Type B pancreatic cell (in vitro differentiated cells): ENCODE measurements around the gene ZNF581. TPM values are rescaled to one million over a fixed set of nuclear protein-coding genes. Genes with fewer than 3 reads are reported as not detected.

Source experiments
- DNase-seq: peaks from one replicate; pipeline ENCODE4 v3.0.0; 2021; ENCODE audit warnings: mixed read lengths; ENCODE audit not compliant: unreplicated experiment; ENCODE audit errors: extremely low spot score
- H3K27ac Mint-ChIP-seq: 2 replicates; pipeline ENCODE4 v1.8.0; 2021; ENCODE audit warnings: mild to moderate bottlenecking, mixed read lengths
- H3K27me3 Mint-ChIP-seq: 2 replicates; pipeline ENCODE4 v1.8.0; 2021; ENCODE audit warnings: mixed read lengths
- H3K36me3 Mint-ChIP-seq: 2 replicates; pipeline ENCODE4 v1.8.0; 2021; ENCODE audit warnings: mixed read lengths
- H3K4me1 Mint-ChIP-seq: one replicate; pipeline ENCODE4 v1.8.0; 2021; ENCODE audit warnings: mixed read lengths; ENCODE audit not compliant: unreplicated experiment
- H3K4me3 Mint-ChIP-seq: 2 replicates; pipeline ENCODE4 v1.8.0; 2021; ENCODE audit warnings: mild to moderate bottlenecking, mixed read lengths
- H3K9me3 Mint-ChIP-seq: 2 replicates; pipeline ENCODE4 v1.8.0; 2021; ENCODE audit warnings: mixed read lengths
- total RNA-seq: library from RNA; stranded (reverse); gene quantifications from 2 replicates; pipeline ENCODE4 v1.2.1, GENCODE V29; 2021; ENCODE audit warnings: low replicate concordance
- TF ChIP-seq, protein P1 (sequence below): fragments of 200-600 bp; sonication (generic); conservative IDR thresholded peaks from 2 replicates; pipeline ENCODE4 v1.5.0; 2021; ENCODE audit warnings: antibody characterized with exemption, mild to moderate bottlenecking

The ZNF581 gene
- total RNA-seq, 1 donor from 2014 or later: 43.1 TPM

- H3K9me3 Mint-ChIP-seq: no peaks in the 10 kb centered on the region
- H3K4me3 Mint-ChIP-seq: no peak overlapping the region
Observed at GRCh38 chr19:55613396-55613795, 30.1 kb upstream of the ZNF581 start.

DNA sequence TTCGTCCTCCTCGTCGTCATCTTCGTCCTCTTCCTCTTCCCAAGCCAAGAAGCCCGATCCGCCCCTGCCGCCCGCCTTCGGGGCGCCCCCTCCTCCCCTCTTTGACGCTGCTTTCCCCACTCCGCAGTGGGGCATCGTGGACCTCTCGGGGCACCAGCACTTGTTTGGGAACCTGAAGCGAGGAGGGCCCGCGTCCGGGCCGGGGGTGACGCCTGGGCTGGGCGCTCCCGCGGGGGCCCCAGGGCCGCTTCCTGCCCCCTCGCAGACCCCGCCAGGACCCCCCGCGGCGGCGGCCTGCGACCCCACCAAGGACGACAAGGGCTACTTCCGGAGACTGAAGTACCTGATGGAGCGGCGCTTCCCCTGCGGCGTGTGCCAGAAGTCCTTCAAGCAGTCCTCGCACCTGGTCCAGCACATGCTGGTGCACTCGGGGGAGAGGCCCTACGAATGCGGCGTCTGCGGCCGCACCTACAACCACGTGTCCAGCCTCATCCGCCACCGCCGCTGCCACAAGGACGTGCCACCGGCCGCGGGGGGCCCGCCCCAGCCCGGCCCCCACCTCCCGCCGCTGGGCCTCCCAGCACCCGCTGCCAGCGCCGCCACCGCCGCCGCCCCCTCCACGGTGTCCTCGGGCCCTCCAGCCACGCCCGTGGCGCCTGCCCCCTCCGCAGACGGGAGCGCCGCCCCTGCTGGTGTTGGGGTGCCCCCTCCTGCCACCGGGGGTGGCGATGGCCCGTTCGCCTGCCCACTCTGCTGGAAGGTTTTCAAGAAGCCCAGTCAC is 29.3 kb upstream of the ZNF581 start:
- no peaks in the 10 kb centered on the region for H3K4me1 Mint-ChIP-seq
- H3K9me3 Mint-ChIP-seq: no peaks in the 10 kb centered on the region
- no peak overlapping the region for H3K4me3 Mint-ChIP-seq
- peaks cover 22% of the 10 kb centered on the region for H3K36me3 Mint-ChIP-seq
- H3K27ac Mint-ChIP-seq: no peak overlapping the region
- H3K27me3 Mint-ChIP-seq: no peaks in the 10 kb centered on the region
- no peak for DNase-seq
- TF ChIP-seq, protein P1, sequence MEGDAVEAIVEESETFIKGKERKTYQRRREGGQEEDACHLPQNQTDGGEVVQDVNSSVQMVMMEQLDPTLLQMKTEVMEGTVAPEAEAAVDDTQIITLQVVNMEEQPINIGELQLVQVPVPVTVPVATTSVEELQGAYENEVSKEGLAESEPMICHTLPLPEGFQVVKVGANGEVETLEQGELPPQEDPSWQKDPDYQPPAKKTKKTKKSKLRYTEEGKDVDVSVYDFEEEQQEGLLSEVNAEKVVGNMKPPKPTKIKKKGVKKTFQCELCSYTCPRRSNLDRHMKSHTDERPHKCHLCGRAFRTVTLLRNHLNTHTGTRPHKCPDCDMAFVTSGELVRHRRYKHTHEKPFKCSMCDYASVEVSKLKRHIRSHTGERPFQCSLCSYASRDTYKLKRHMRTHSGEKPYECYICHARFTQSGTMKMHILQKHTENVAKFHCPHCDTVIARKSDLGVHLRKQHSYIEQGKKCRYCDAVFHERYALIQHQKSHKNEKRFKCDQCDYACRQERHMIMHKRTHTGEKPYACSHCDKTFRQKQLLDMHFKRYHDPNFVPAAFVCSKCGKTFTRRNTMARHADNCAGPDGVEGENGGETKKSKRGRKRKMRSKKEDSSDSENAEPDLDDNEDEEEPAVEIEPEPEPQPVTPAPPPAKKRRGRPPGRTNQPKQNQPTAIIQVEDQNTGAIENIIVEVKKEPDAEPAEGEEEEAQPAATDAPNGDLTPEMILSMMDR: no peak

More at GRCh38 chr19:55613396-55613795, 30.1 kb upstream of the ZNF581 start:
- TF ChIP-seq, protein P1: no peak
- DNase-seq: no peak
- H3K27me3 Mint-ChIP-seq: no peaks in the 10 kb centered on the region
- H3K4me1 Mint-ChIP-seq: no peaks in the 10 kb centered on the region
- H3K27ac Mint-ChIP-seq: no peak overlapping the region
- peaks cover 27% of the 10 kb centered on the region for H3K36me3 Mint-ChIP-seq

DNA sequence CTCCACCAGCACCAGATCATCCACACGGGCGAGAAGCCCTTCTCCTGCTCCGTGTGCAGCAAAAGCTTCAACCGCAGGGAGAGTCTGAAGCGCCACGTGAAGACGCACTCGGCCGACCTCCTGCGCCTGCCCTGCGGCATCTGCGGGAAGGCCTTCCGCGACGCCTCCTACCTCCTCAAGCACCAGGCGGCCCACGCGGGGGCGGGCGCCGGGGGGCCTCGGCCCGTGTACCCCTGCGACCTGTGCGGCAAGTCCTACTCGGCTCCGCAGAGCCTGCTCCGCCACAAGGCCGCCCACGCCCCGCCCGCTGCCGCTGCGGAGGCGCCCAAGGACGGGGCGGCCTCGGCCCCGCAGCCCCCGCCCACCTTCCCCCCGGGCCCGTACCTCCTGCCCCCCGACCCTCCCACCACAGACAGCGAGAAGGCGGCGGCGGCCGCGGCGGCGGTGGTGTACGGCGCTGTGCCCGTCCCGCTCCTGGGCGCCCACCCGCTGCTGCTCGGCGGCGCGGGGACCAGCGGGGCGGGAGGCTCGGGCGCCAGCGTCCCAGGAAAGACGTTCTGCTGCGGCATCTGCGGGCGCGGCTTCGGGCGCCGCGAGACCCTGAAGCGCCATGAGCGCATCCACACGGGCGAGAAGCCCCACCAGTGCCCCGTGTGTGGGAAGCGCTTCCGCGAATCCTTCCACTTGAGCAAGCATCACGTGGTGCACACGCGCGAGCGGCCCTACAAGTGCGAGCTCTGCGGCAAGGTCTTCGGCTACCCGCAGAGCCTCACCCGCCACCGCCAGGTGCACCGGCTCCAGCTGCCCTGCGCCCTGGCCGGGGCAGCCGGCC is 28.5 kb upstream of the ZNF581 start:
- no peak for DNase-seq
- Mint-ChIP-seq H3K4me1 (no peaks in the 10 kb centered on the region), H3K36me3 (peaks cover 16% of the 10 kb centered on the region), H3K27ac (no peak overlapping the region), H3K9me3 (no peaks in the 10 kb centered on the region), H3K4me3 (no peak overlapping the region), H3K27me3 (no peaks in the 10 kb centered on the region)
- TF ChIP-seq, protein P1: no peak

DNA sequence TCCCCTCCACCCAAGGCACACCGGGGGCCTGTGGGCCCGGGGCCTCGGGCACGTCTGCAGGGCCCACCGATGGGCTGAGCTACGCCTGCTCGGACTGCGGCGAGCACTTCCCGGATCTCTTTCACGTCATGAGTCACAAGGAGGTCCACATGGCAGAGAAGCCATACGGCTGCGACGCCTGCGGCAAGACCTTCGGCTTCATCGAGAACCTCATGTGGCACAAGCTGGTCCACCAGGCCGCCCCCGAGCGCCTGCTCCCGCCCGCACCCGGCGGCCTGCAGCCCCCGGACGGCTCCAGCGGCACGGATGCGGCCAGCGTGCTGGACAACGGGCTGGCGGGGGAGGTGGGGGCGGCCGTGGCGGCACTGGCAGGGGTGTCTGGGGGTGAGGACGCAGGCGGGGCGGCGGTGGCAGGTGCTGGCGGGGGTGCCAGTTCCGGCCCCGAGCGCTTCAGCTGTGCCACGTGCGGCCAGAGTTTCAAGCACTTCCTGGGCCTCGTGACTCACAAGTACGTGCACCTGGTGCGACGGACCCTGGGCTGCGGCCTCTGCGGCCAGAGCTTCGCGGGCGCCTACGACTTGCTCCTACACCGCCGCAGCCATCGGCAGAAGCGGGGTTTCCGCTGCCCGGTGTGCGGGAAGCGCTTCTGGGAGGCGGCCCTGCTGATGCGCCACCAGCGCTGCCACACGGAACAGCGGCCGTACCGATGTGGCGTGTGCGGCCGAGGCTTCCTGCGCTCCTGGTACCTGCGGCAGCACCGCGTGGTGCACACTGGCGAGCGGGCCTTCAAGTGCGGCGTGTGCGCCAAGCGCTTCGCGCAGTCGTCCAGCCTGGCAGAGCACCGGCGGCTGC is 27.7 kb upstream of the ZNF581 start:
- peaks cover 16% of the 10 kb centered on the region for H3K36me3 Mint-ChIP-seq
- no peaks in the 10 kb centered on the region for H3K27me3 Mint-ChIP-seq
- no peak overlapping the region for H3K27ac Mint-ChIP-seq
- H3K4me1 Mint-ChIP-seq: no peaks in the 10 kb centered on the region
- TF ChIP-seq, protein P1: no peak
- no peak overlapping the region for H3K4me3 Mint-ChIP-seq
- DNase-seq: no peak
- no peaks in the 10 kb centered on the region for H3K9me3 Mint-ChIP-seq

- Mint-ChIP-seq H3K27ac (no peak overlapping the region), H3K4me3 (no peak overlapping the region), H3K9me3 (no peaks in the 10 kb centered on the region), H3K27me3 (no peaks in the 10 kb centered on the region), H3K36me3 (peaks cover 14% of the 10 kb centered on the region), H3K4me1 (no peaks in the 10 kb centered on the region)
- TF ChIP-seq, protein P1: no peak
- DNase-seq: no peak
Observed at GRCh38 chr19:55616395-55616875, 27.0 kb upstream of the ZNF581 start.
